GM19238 (cell line): Measurements from ENCODE around the gene MOV10.

Experiments used
- DNase-seq: peaks from one replicate; pipeline ENCODE4 v3.0.0; 2011; ENCODE audit warnings: low spot score; ENCODE audit not compliant: insufficient read length

Gene MOV10

DNA sequence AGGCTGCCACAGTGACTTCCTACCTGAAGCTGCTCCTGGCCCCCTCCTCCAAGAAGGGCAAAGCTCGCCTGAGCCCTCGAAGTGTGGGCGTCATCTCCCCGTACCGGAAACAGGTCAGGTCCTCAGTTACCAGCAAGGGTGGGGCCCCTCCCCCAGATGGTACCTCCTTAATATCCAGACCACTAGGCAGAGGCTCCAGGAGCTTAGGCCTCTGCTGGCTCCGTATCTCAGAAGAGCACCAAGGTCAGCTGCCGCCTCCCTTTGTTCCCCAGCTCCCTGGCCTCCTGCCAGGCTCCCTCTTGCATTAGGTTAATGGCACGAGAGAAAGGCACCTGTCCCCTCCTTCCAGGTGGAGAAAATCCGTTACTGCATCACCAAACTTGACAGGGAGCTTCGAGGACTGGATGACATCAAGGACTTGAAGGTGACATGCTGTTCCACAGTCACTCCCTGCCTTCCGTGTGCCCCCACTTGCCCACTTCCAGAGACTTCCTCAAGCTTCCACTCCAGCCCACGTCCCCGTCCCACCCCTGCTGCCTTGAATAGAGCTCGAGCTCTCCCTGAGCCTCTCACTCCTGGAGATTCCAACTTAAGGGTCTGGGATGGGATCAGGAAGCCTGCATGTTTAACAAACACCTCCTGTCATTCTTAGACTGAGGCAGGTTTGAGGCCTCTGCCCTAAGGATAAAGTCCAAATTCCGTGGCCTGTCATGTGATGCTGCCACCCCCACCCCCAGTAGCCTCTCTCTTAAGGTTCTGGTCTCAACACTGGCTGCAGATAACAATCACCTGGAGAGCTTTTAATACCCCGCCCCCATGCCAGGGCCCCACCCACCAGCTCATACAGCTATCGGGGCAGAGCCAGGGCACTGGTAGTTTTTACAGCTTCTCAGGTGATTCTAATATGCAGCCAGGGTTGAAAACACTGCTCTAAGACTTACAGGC lies 24.2 kb downstream of the MOV10 start:
- no peak for DNase-seq

- no peak for DNase-seq
These were observed 25.1 kb downstream of the MOV10 start for GRCh38 chr1:112699425-112700144.

DNA sequence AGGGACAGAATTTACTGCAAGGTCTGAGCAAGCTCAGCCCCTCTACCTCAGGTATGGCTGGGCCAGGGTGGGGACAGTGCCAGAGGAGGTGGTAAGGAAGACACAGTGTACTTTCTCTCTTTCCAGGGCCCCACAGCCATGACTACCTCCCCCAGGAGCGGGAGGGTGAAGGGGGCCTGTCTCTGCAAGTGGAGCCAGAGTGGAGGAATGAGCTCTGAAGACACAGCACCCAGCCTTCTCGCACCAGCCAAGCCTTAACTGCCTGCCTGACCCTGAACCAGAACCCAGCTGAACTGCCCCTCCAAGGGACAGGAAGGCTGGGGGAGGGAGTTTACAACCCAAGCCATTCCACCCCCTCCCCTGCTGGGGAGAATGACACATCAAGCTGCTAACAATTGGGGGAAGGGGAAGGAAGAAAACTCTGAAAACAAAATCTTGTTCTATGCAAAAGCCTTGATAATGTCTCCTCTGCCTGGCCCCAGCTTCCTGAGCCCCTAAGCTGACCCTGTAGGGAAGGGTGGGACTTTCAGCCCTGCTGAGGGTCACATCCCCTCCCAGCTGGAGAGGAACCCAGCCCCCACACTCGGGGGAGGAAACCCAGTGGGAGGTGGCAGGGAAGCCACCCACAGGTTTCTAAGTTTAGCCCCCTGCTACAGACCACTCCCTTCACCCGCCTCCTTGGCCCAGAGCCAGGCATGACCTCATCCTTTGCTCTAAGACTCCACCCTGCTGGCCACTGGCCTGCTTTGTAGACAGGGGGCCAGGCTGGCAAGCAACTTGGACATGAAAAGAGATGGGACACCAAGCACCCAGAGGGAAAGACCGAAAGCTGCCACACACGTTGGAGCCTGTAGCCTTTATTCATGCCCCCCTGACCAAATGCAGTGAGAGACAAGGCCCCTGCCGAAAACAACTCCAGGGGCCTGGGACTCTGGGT lies 26.1 kb downstream of the MOV10 start:
- peak; percentile 66 for DNase-seq

DNA sequence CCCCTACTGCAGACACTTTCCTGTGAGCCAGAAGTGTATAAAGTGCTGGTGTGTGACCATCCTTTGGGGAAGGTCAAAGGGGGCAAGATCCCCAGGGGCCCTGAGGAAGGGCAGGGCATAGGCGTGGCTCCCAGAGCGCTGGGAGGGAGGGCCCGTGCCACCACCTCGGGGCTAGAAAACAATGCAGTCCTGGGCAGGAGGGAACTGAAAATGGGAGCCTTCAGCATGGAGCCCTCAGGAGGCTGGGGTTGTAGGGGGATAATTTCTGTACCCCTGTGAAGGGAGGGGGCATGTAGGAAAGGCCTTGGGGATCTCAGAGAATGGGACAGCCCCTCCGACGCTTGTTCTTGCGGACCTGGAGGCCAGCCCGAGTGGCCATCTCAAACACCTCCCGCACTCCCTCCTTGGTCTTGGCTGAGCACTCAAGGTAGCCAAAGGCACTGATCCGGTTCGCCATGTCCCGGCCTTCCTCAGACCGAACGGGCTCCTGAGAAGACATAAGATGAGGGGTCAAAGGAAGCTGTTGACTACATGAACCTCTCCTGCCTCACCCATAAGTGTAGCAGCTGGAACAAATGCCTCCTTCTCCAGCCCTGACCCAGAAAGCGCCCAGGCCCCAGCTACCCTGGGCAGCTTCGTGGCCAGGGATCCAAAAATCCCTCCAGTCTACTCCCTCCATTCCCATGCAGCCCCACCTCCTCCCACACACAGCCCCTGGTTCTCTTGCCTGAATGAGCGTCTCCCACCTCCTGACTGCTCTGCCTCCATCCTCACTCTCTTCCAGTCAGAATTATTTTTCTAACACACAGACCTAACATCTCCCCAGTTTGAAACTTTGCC lies 27.0 kb downstream of the MOV10 start:
- DNase-seq, result no peak

DNA sequence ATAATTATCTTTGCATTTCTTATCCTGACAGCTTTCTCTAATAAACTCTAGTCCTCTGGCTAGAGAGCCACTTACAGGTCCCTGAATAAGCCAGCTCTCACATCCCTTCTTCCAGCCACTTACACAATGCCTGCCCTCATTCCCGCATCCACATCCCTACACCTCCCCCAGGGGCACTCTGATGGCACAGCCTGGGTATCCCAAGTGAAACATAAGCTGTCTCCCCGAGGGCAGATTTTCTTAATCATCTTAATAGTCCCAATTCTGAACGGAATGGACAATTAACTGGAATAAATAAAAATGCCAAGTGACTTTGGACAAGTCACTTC lies 27.6 kb downstream of the MOV10 start:
- no peak for DNase-seq

GRCh38 chr1:112702420-112703261 lies 28.2 kb downstream of the MOV10 start:
- DNase-seq, result no peak

- no peak for DNase-seq
These were observed 29.2 kb downstream of the MOV10 start for GRCh38 chr1:112703706-112704105.

DNA sequence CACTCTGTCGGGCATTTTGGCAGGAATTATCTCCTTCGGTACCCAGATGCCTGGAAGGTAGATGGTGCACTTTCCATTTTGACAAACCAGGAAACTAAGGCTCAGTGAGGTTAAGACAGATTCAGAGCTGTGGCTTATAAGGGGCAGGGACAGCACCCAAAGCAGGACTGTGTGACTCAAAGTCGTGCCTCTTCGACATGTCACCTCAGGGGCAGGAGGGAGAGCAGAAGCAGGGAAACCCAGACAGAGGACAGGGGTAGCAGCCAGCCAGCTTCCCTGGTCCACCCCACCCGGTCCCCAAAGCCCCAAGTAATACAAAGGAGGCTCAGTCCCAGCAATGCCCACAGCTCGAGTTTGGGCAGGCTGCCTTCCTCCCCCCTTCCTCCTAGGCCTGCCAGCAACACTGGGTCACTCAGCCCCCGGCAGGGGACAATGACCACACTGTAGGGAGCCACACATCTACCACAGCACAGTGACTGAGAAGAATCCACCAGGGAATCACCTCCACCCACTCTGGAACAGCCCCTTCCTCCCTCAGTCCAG lies 30.0 kb downstream of the MOV10 start:
- no peak for DNase-seq

DNA sequence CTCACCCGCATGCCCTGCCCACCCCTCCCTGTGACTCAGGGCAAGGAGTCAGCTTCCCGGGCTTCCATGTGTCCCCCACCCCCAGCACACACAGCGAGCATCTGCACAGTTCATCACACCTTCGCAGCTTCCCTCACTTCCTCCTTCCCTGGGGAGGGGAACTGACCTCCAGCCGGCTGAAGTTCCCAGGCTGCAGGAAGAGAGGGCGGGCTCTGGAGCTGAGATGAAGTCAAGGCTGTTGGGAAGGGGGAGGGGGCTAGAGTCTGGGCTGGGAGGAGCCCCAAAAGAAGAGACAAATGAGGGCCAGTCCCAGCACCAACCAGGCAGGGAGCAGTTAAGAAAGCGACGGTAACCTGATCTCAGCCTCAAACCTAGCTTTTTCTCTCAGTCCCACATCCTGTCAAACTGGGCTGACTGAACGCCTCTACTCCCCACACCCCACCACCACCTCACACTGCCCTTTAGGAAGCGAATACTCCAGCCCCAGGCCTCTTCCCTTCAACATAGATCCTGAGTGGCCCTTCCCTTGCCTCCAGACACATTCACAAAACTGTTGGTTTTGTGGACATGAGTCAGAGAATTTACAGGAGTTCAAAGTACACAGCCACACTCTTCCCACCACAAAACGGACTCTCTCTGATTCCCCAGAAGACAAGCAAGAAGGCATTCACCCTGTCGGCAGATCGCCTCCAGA lies 30.6 kb downstream of the MOV10 start:
- peak; percentile 94 for DNase-seq

DNA sequence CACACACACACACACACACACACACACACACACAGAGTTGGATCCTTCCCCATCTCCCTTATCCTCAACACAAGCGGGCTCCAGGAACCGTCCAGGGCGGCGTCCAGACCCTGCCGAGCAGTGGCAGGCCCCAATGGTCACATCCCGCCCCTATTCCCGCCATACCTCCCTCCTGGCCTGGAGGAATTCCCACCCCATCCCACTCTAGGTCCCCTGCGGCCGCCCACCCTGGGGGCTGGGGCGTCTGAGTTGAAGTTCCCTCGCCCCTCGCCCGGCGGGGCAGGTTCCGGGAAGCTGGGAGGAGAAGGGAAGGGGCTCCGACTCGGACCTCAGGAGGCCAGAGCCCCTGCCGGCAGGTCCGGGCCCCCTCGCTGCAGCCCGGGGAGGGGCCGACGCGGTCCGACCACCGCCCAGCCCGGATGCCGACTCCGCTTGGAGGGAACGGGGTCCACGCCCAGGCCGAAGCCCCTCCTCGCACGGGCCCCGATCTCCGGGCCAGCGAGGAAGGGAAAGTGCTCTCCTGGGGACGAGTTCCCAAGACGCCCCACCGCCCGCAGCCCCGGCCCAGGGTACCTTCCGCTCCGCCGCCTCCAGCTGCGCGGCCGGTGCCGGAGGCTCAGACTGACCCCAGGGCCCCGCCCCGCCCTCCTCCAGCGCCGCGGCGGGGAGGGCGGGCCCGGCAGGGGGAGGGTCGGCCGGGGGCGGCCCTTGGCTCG lies 32.2 kb downstream of the MOV10 start, which contains the start of gene RHOC:
Gene RHOC (minus strand): TSS at position 623 of the 716 bp plus-strand sequence. CDS start 3,328 bp downstream, outside the sequence.
- peak; percentile 88 for DNase-seq

GRCh38 chr1:112707221-112708001 lies 33.0 kb downstream of the MOV10 start:
- DNase-seq, result peak; percentile 85

GRCh38 chr1:112708002-112708448 lies 33.6 kb downstream of the MOV10 start:
- no peak for DNase-seq

DNA sequence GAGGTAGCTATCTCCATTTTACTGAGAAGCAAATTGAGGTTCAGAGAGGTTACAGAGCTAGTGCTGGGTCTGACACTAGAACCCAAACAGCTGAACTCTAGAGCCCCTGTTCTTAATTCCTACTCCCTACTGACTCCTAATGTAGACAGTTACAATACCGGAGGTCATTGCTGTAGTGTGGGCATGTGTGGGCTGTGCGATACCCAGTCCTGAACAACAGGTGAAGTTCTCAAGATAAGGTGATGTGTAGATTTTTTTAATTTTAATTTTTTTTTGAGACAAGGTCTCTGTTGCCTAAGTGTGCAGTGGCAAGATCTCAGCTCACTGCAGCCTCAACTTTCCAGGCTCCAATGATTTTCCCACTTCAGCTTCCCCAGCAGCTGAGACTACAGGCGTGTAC lies 34.0 kb downstream of the MOV10 start:
- no peak for DNase-seq

- DNase-seq, result no peak
These were observed 35.7 kb downstream of the MOV10 start for GRCh38 chr1:112710159-112710558.

DNA sequence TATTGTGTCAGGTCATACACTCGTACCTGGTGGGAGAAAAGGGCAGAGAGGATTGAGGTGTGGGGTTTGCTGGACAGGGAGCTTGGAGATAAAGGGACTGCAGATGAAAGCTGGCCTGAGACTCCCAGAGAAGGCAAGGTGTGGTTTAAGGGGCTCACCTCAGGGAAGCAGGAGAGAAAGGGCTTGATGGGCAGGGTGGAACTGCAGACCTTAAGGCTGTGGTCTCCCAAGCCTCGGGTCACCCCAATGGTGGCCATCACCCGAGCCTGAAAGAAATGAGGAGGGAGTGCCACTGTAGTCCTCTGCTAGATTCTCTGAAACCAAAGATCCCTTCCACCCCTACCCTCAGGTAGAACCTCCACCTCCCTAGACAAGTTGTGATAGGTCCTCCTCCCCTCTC lies 36.1 kb downstream of the MOV10 start:
- no peak for DNase-seq

- no peak for DNase-seq
These were observed 36.6 kb downstream of the MOV10 start for GRCh38 chr1:112711041-112711440.

DNA sequence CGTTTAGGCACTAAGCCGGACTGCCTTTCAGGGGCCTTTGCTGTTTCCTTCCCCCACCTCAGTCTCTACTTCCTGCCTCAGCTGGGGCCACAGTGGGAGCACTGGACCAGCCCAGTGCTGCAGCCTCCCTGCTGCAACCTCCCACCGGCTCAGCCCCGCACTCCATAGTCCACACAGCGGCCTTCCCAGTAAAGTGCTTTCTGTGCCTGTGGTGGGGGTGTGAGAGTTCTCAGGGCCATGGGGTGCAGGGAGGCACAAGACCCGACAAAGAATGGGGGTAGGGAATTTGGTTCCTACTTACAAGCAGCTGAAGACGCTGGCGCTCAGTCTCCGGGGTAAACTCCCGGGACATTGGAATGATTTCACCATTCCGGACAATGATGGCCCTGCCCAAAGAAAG lies 37.2 kb downstream of the MOV10 start:
- no peak for DNase-seq
